H1 (cell line): Measurements from ENCODE around the gene CACNG4. TPM values are rescaled to one million over a fixed set of nuclear protein-coding genes. Genes with fewer than 3 reads are reported as not detected.

Experiments used
- CTCF ChIA-PET: fragments of 300-600 bp; sonication (Branson Sonifier 250); formaldehyde crosslinking; loops from one replicate; lab custom pipeline; 2021; ENCODE audit not compliant: partially characterized antibody; lab: Charles Lee
- POLR2A ChIA-PET: fragments of 300-600 bp; sonication (Branson Sonifier 250); formaldehyde crosslinking; loops from one replicate; lab custom pipeline; 2021; ENCODE audit warnings: inconsistent platforms; ENCODE audit not compliant: partially characterized antibody; lab: Charles Lee
- DNase-seq, 2 experiments: peaks; one replicate each; pipeline versions ENCODE4 v3.0.0 to v3.0.0-alpha.2; 2010 to 2022; ENCODE audit warnings: low spot score in 2 of 2, low read depth in 1 of 2, mixed read lengths in 1 of 2
- FAIRE-seq: peaks from 2 replicates; lab custom pipeline; 2011; peaks lifted over from hg19 to GRCh38; lab: Jason Lieb, UNC
- H2AFZ ChIP-seq: 2 replicates; pipeline ENCODE4 v1.8.1; 2012; ENCODE audit warnings: low read length, inconsistent platforms
- H2AK5ac ChIP-seq: 2 replicates; pipeline ENCODE4 v1.6.1; 2013; ENCODE audit warnings: low read depth, low read length
- H2BK120ac ChIP-seq: replicated peaks from 2 replicates; pipeline ENCODE3; 2013; ENCODE audit warnings: low read depth, low read length, inconsistent platforms
- H2BK12ac ChIP-seq: 2 replicates; pipeline ENCODE4 v1.6.1; 2013; ENCODE audit warnings: low read depth, low read length
- H2BK15ac ChIP-seq: 2 replicates; pipeline ENCODE4 v1.6.1; 2013; ENCODE audit warnings: low read length
- H2BK20ac ChIP-seq: 2 replicates; pipeline ENCODE4 v1.6.1; 2013; ENCODE audit warnings: low read length
- H2BK5ac ChIP-seq: 2 replicates; pipeline ENCODE4 v1.6.1; 2013; ENCODE audit warnings: low read depth, low read length
- H3K14ac ChIP-seq: 2 replicates; pipeline ENCODE4 v1.6.1; 2013; ENCODE audit warnings: inconsistent platforms; ENCODE audit not compliant: insufficient read length
- H3K18ac ChIP-seq: 2 replicates; pipeline ENCODE4 v1.6.1; 2013; ENCODE audit warnings: low read length; ENCODE audit errors: extremely low read depth
- H3K23ac ChIP-seq: 2 replicates; pipeline ENCODE4 v1.6.1; 2013; ENCODE audit warnings: inconsistent platforms; ENCODE audit not compliant: insufficient read length
- H3K23me2 ChIP-seq: 2 replicates; pipeline ENCODE4 v1.6.1; 2013; ENCODE audit warnings: low read depth, low read length
- H3K27ac ChIP-seq: 2 replicates; pipeline ENCODE4 v1.6.1; 2011; ENCODE audit warnings: low read depth, low read length, inconsistent platforms
- H3K27me3 ChIP-seq, 4 experiments: replicated peaks in 1 of 4; 1 replicate in 1 of 4; 2 replicates in 3 of 4; pipeline versions ENCODE4 v1.6.1 to v1.8.1; 2011 to 2013; ENCODE audit warnings: low read length in 3 of 4, mild to moderate bottlenecking in 3 of 4, inconsistent platforms in 2 of 4, mixed read lengths in 2 of 4, moderate library complexity in 1 of 4; ENCODE audit not compliant: control insufficient read depth in 3 of 4, insufficient read depth in 3 of 4; ENCODE audit errors: extremely low read depth in 1 of 4
- H3K36me3 ChIP-seq, 4 experiments: 2 replicates each; pipeline versions ENCODE4 v1.6.1 to v1.8.1; 2011 to 2013; ENCODE audit warnings: mild to moderate bottlenecking in 4 of 4, low read length in 3 of 4, moderate library complexity in 2 of 4, control low read depth in 1 of 4, inconsistent platforms in 1 of 4; ENCODE audit not compliant: insufficient read depth in 4 of 4, control insufficient read depth in 2 of 4
- H3K4ac ChIP-seq: replicated peaks from 2 replicates; pipeline ENCODE3; 2013; ENCODE audit warnings: low read length, low read depth, mixed read lengths, inconsistent platforms; ENCODE audit not compliant: insufficient read length
- H3K4me1 ChIP-seq, 4 experiments: replicated peaks in 1 of 4; 1 replicate in 1 of 4; 2 replicates in 3 of 4; pipeline versions ENCODE4 v1.6.1 to v1.8.1; 2011 to 2013; ENCODE audit warnings: low read length in 3 of 4, inconsistent platforms in 2 of 4, mixed read lengths in 1 of 4; ENCODE audit not compliant: insufficient read depth in 4 of 4, control insufficient read depth in 3 of 4
- H3K4me2 ChIP-seq, 2 experiments: 2 replicates each; pipeline versions ENCODE4 v1.6.1 to v1.8.1; 2011 to 2013; ENCODE audit warnings: low read depth in 2 of 2, low read length in 2 of 2, control low read depth in 1 of 2, inconsistent platforms in 1 of 2, mild to moderate bottlenecking in 1 of 2; ENCODE audit not compliant: insufficient read depth in 1 of 2
- H3K4me3 ChIP-seq, 4 experiments: fragments of 200-600, 300-600 bp in 1 of 4; sonication (generic), shearing (Covaris generic), sonication (Bioruptor Twin) in 1 of 4; 2 replicates each; pipeline versions ENCODE4 v1.5.1 to v1.8.1; 2011 to 2016; ENCODE audit warnings: low read length in 4 of 4, low read depth in 3 of 4, control low read depth in 2 of 4, inconsistent platforms in 2 of 4, mild to moderate bottlenecking in 2 of 4, mixed read lengths in 1 of 4, moderate library complexity in 1 of 4; ENCODE audit not compliant: insufficient read depth in 2 of 4; ENCODE audit errors: extremely low read depth in 1 of 4
- H3K56ac ChIP-seq: replicated peaks from 2 replicates; pipeline ENCODE3; 2013; ENCODE audit warnings: low read depth, mild to moderate bottlenecking, mixed read lengths, low read length, inconsistent platforms; ENCODE audit not compliant: insufficient read length
- H3K79me1 ChIP-seq: 2 replicates; pipeline ENCODE4 v1.6.1; 2013; ENCODE audit warnings: low read depth, low read length, control low read depth
- H3K79me2 ChIP-seq, 2 experiments: 2 replicates each; pipeline versions ENCODE4 v1.6.1 to v1.8.1; 2012 to 2013; ENCODE audit warnings: low read length in 2 of 2, mild to moderate bottlenecking in 2 of 2, inconsistent platforms in 1 of 2; ENCODE audit not compliant: insufficient read depth in 2 of 2, control insufficient read depth in 1 of 2
- H3K9ac ChIP-seq, 4 experiments: replicated peaks in 1 of 4; 1 replicate in 1 of 4; 2 replicates in 3 of 4; pipeline versions ENCODE4 v1.6.1 to v1.8.1; 2011 to 2013; ENCODE audit warnings: low read depth in 3 of 4, low read length in 3 of 4, control low read depth in 2 of 4, mild to moderate bottlenecking in 2 of 4, moderate library complexity in 2 of 4, inconsistent platforms in 1 of 4; ENCODE audit errors: extremely low read depth in 1 of 4
- H3K9me3 ChIP-seq, 2 experiments: 2 replicates each; pipeline versions ENCODE4 v1.6.1 to v1.8.1; 2012 to 2013; ENCODE audit warnings: mild to moderate bottlenecking in 2 of 2, moderate library complexity in 2 of 2, control low read depth in 1 of 2, inconsistent platforms in 1 of 2, low read depth in 1 of 2, low read length in 1 of 2, mixed read lengths in 1 of 2; ENCODE audit not compliant: insufficient read depth in 2 of 2
- H4K20me1 ChIP-seq, 2 experiments: replicated peaks in 1 of 2; 2 replicates each; pipeline versions ENCODE3 to v1.8.1; 2011 to 2013; ENCODE audit warnings: inconsistent platforms in 2 of 2, low read length in 2 of 2, mild to moderate bottlenecking in 1 of 2; ENCODE audit not compliant: insufficient read depth in 2 of 2, control insufficient read depth in 1 of 2
- H4K5ac ChIP-seq: 2 replicates; pipeline ENCODE4 v1.6.1; 2013; ENCODE audit warnings: low read length, low read depth, mixed read lengths, inconsistent platforms; ENCODE audit not compliant: insufficient read length
- H4K8ac ChIP-seq: 2 replicates; pipeline ENCODE4 v1.8.0; 2013; ENCODE audit warnings: mild to moderate bottlenecking, moderate library complexity, low read length, inconsistent platforms; ENCODE audit not compliant: insufficient read depth; ENCODE audit errors: extremely low read depth
- H4K91ac ChIP-seq: replicated peaks from 2 replicates; pipeline ENCODE3; 2013; ENCODE audit warnings: low read length, mixed read lengths, inconsistent platforms; ENCODE audit not compliant: insufficient read length
- BRCA1 ChIP-seq: IDR thresholded peaks from 2 replicates; pipeline ENCODE4 v1.6.1; 2012; ENCODE audit warnings: low read depth, low read length, improper control_type of control experiment
- CBX5 ChIP-seq: fragments of 300-800, 300-1000 bp; sonication (generic); IDR thresholded peaks from 2 replicates; pipeline ENCODE4 v1.7.1; 2016; ENCODE audit warnings: antibody characterized with exemption, low read length, low read depth
- CTBP2 ChIP-seq: IDR thresholded peaks from 2 replicates; pipeline ENCODE4 v1.7.0; 2011; ENCODE audit warnings: borderline replicate concordance, mild to moderate bottlenecking, moderate library complexity, mixed read lengths, low read length; ENCODE audit not compliant: insufficient read depth, insufficient read length
- GABPA ChIP-seq: IDR thresholded peaks from 2 replicates; pipeline ENCODE4 v1.6.1; 2011; ENCODE audit warnings: mild to moderate bottlenecking, low read length, moderate library complexity, borderline replicate concordance; ENCODE audit not compliant: insufficient read depth
- JUN ChIP-seq: IDR thresholded peaks from 2 replicates; pipeline ENCODE4 v1.6.1; 2011; ENCODE audit warnings: low read depth, mild to moderate bottlenecking, improper control_type of control experiment, low read length
- KDM4A ChIP-seq: IDR thresholded peaks from one replicate; pipeline ENCODE4 v1.7.1; 2012; ENCODE audit warnings: low read depth, mild to moderate bottlenecking, moderate library complexity, low read length, inconsistent platforms; ENCODE audit not compliant: severe bottlenecking
- SRF ChIP-seq: IDR thresholded peaks from 2 replicates; pipeline ENCODE4 v1.6.1; 2011; ENCODE audit warnings: mild to moderate bottlenecking, low read depth, low read length, moderate library complexity
- TEAD4 ChIP-seq: IDR thresholded peaks from 2 replicates; pipeline ENCODE4 v1.6.1; 2012; ENCODE audit warnings: low read depth, low read length, inconsistent platforms, mixed read lengths
- WGBS, 2 experiments: shearing (Covaris generic) in 1 of 2; methylation state at CpG; one replicate each; pipeline versions ENCODE4 v1.1.6 to v1.1.7; 2013 to 2015; ENCODE audit warnings: low lambda C conversion rate in 2 of 2, mixed read lengths in 2 of 2, inconsistent platforms in 1 of 2, low coverage in 1 of 2, missing lambda C conversion rate in 1 of 2; ENCODE audit not compliant: insufficient replicate concordance in 2 of 2, insufficient coverage in 1 of 2, insufficient read length in 1 of 2; ENCODE audit errors: extremely low coverage in 1 of 2, missing lambda C conversion rate in 1 of 2; 5-methylcytosine and 5-hydroxymethylcytosine counted together
- polyA plus RNA-seq, 7 experiments: library from polyadenylated mRNA; depleted of rRNA in 3 of 7; stranded (reverse) in 5 of 7; unstranded in 2 of 7; fragments of >200 nt in 5 of 7; fragments of 200-250 nt in 2 of 7; gene quantifications; 1 replicate in 5 of 7; 2 replicates in 1 of 7; 4 replicates in 1 of 7; pipeline versions ENCODE4 v1.2.1 to v1.2.3, GENCODE V29; 2011 to 2013; ENCODE audit warnings: missing spikeins in 2 of 7, mixed read lengths in 2 of 7
- total RNA-seq: library from RNA; stranded (reverse); fragmentation: NEBNext Ultra II Directional; extraction: Animal tissue kit (Norgen Biotek cat#: 25700); gene quantifications from 2 replicates; pipeline ENCODE4 v1.2.1, GENCODE V29; 2021

CACNG4 gene
- total and polyA plus RNA-seq, 2 of the 8 experiments (the other 6 are each of a cell fraction or from before 2014, with no cell fraction given), result 3.6 to 5.6 TPM

- Histone ChIP-seq H4K8ac (no peak overlapping the region), H2BK120ac (no peak overlapping the region), H3K79me2 (no peaks in the 10 kb centered on the region), H3K4me2 (no peak overlapping the region), H4K91ac (no peak overlapping the region), H2BK12ac (no peak overlapping the region), H3K9ac (no peak overlapping the region), H2BK20ac (no peak overlapping the region), H3K56ac (no peak overlapping the region), H3K4me3 (no peak overlapping the region), H3K18ac (no peak overlapping the region), H3K14ac (no peak overlapping the region), H3K4ac (no peak overlapping the region), H4K20me1 (no peaks in the 10 kb centered on the region), H4K5ac (no peak overlapping the region), H3K9me3 (no peaks in the 10 kb centered on the region), H3K4me1 (no peaks in the 10 kb centered on the region), H2AFZ (no peak overlapping the region), H2BK5ac (no peak overlapping the region), H3K23me2 (no peaks in the 10 kb centered on the region), H3K27me3 (no peaks in the 10 kb centered on the region), H3K27ac (no peak overlapping the region), H2AK5ac (no peak overlapping the region), H3K23ac (no peak overlapping the region), H2BK15ac (no peak overlapping the region), H3K79me1 (no peaks in the 10 kb centered on the region), H3K36me3 (no peaks in the 10 kb centered on the region)
- POLR2A ChIA-PET, result no interaction called here
- DNase-seq (no peak), FAIRE-seq (no peak)
- CTCF ChIA-PET, result interaction anchor here (1.1 kb wide), 1 partner anchor 93 kb away, joined by 3 read pairs; no protein-coding TSS in a partner anchor
- WGBS, 2 experiments, result 91% methylated on average over 6 of the region's 6 CpGs; no CpG with 5 or more reads in 1 of the 2 experiments
- no peak for TF ChIP-seq SRF
- TF ChIP-seq CBX5, result no peak
- no peak for TF ChIP-seq GABPA
- TF ChIP-seq JUN, result no peak
- TF ChIP-seq TEAD4, result no peak
- TF ChIP-seq KDM4A, result no peak
- TF ChIP-seq BRCA1, result no peak
- TF ChIP-seq CTBP2, result no peak
Measured at GRCh38 chr17:67008101-67008500, 43.6 kb downstream of the CACNG4 start.
